AG09319 (cell line): ENCODE measurements around the gene MYLK.

Experiments used
- DNase-seq: peaks from one replicate; pipeline ENCODE4 v3.0.0-alpha.2; 2010; ENCODE audit warnings: low read depth; ENCODE audit errors: extremely low read depth
- CTCF ChIP-seq: IDR thresholded peaks from 2 replicates; pipeline ENCODE4 v1.5.1; 2011; ENCODE audit warnings: low read depth, mild to moderate bottlenecking, inconsistent platforms, low read length, moderate library complexity

Gene MYLK

GRCh38 chr3:123735456-123735855 is 148.7 kb downstream of the MYLK start:
- no peak for TF ChIP-seq CTCF
- no peak for DNase-seq

- TF ChIP-seq CTCF, result no peak
- DNase-seq, result no peak
Observed at GRCh38 chr3:123734527-123734902, 149.6 kb downstream of the MYLK start.

- TF ChIP-seq CTCF, result no peak
- DNase-seq, result no peak
Observed at GRCh38 chr3:123733805-123734526, 150.2 kb downstream of the MYLK start.

GRCh38 chr3:123733341-123733740 is 150.8 kb downstream of the MYLK start:
- TF ChIP-seq CTCF, result no peak
- DNase-seq, result no peak

- no peak for TF ChIP-seq CTCF
- no peak for DNase-seq
Observed at GRCh38 chr3:123732447-123732846, 151.7 kb downstream of the MYLK start.

GRCh38 chr3:123730829-123731228 is 153.3 kb downstream of the MYLK start:
- DNase-seq, result no peak
- no peak for TF ChIP-seq CTCF

GRCh38 chr3:123728991-123729390 is 155.1 kb downstream of the MYLK start:
- DNase-seq, result no peak
- TF ChIP-seq CTCF, result no peak
